IMR-90 (cell line): Measurements from ENCODE around the gene PTN. TPM values are rescaled to one million over a fixed set of nuclear protein-coding genes. Genes with fewer than 3 reads are reported as not detected.

Experiments used
- ATAC-seq: fragments of 200-7000 bp; cut with Tn5 transposase; 2 replicates; pipeline ENCODE4 v1.9.1; 2020; ENCODE audit warnings: low read depth, mild to moderate bottlenecking, moderate library complexity
- BruUV-seq: library from RNA; stranded (reverse); fragments of 400-500 nt; replicated peaks from 2 replicates; lab custom pipeline; 2021; lab: Mats Ljungman, UMichigan
- CTCF ChIA-PET: fragments of 300-600 bp; formaldehyde crosslinking; extraction: SDS; loops from one replicate; lab custom pipeline; 2021; ENCODE audit warnings: antibody characterized with exemption; lab: Yijun Ruan, JAX
- POLR2A ChIA-PET: fragments of 300-600 bp; sonication (Branson Sonifier 250); formaldehyde crosslinking; loops from one replicate; lab custom pipeline; 2022; ENCODE audit warnings: antibody characterized with exemption; ENCODE audit not compliant: unreplicated experiment; lab: Charles Lee
- DNase-seq: peaks from one replicate; pipeline ENCODE4 v3.0.0; 2013
- H2AFZ ChIP-seq: replicated peaks from 2 replicates; pipeline ENCODE3; 2013; ENCODE audit warnings: low read length, mild to moderate bottlenecking; ENCODE audit not compliant: poor library complexity
- H2AK5ac ChIP-seq: 2 replicates; pipeline ENCODE4 v1.6.1; 2013; ENCODE audit warnings: low read depth, low read length, inconsistent platforms
- H2AK9ac ChIP-seq: replicated peaks from 2 replicates; pipeline ENCODE3; 2013; ENCODE audit warnings: mild to moderate bottlenecking, low read depth, low read length, moderate library complexity; ENCODE audit not compliant: poor library complexity
- H2BK120ac ChIP-seq: 2 replicates; pipeline ENCODE4 v1.6.1; 2013; ENCODE audit warnings: low read depth, low read length, inconsistent platforms
- H2BK15ac ChIP-seq: 3 replicates; pipeline ENCODE4 v1.6.1; 2013; ENCODE audit warnings: low read depth, low read length, inconsistent platforms
- H2BK20ac ChIP-seq: 2 replicates; pipeline ENCODE4 v1.6.1; 2013; ENCODE audit warnings: low read depth, mild to moderate bottlenecking, inconsistent platforms, low read length, moderate library complexity
- H2BK5ac ChIP-seq: 2 replicates; pipeline ENCODE4 v1.6.1; 2013; ENCODE audit warnings: mild to moderate bottlenecking, low read depth, low read length, inconsistent platforms; ENCODE audit not compliant: poor library complexity, severe bottlenecking
- H3K14ac ChIP-seq: replicated peaks from 2 replicates; pipeline ENCODE4 v1.6.1; 2013; ENCODE audit warnings: low read depth, low read length, inconsistent platforms
- H3K18ac ChIP-seq: 2 replicates; pipeline ENCODE4 v1.6.1; 2013; ENCODE audit warnings: low read depth, low read length, control low read depth
- H3K23ac ChIP-seq: 2 replicates; pipeline ENCODE4 v1.6.1; 2013; ENCODE audit warnings: low read depth, low read length, inconsistent platforms
- H3K27ac ChIP-seq: 2 replicates; pipeline ENCODE4 v1.5.1; 2013; ENCODE audit warnings: mild to moderate bottlenecking, control low read depth, low read length; ENCODE audit not compliant: insufficient read depth
- H3K27me3 ChIP-seq: 2 replicates; pipeline ENCODE4 v1.6.1; 2013; ENCODE audit warnings: low read length; ENCODE audit not compliant: control insufficient read depth, insufficient read depth
- H3K36me3 ChIP-seq: 2 replicates; pipeline ENCODE4 v1.6.1; 2013; ENCODE audit warnings: low read length, mixed read lengths; ENCODE audit not compliant: control insufficient read depth, insufficient read depth
- H3K4ac ChIP-seq: 2 replicates; pipeline ENCODE4 v1.6.1; 2013; ENCODE audit warnings: low read depth, low read length, inconsistent platforms
- H3K4me1 ChIP-seq: 2 replicates; pipeline ENCODE4 v1.6.1; 2013; ENCODE audit warnings: low read length, mixed read lengths; ENCODE audit not compliant: control insufficient read depth, insufficient read depth
- H3K4me2 ChIP-seq: 2 replicates; pipeline ENCODE4 v1.6.1; 2013; ENCODE audit warnings: low read depth, mild to moderate bottlenecking, control low read depth, low read length, moderate library complexity
- H3K4me3 ChIP-seq: 2 replicates; pipeline ENCODE4 v1.5.1; 2013; ENCODE audit warnings: low read depth, mild to moderate bottlenecking, control low read depth, low read length, moderate library complexity; ENCODE audit not compliant: insufficient read depth
- H3K56ac ChIP-seq: 2 replicates; pipeline ENCODE4 v1.6.1; 2013; ENCODE audit warnings: low read length, inconsistent platforms; ENCODE audit not compliant: insufficient read depth; ENCODE audit errors: extremely low read depth
- H3K79me1 ChIP-seq, 2 experiments: 2 replicates each; pipeline ENCODE4 v1.6.1; 2013; ENCODE audit warnings: low read length in 2 of 2, inconsistent platforms in 1 of 2, low read depth in 1 of 2
- H3K9ac ChIP-seq: 2 replicates; pipeline ENCODE4 v1.6.1; 2013; ENCODE audit warnings: low read depth, low read length, control low read depth
- H3K9me1 ChIP-seq: 2 replicates; pipeline ENCODE4 v1.6.1; 2013; ENCODE audit warnings: low read length, inconsistent platforms; ENCODE audit not compliant: insufficient read depth
- H3K9me3 ChIP-seq: 2 replicates; pipeline ENCODE4 v1.6.1; 2013; ENCODE audit warnings: low read length; ENCODE audit not compliant: control insufficient read depth, insufficient read depth
- H4K20me1 ChIP-seq: 2 replicates; pipeline ENCODE4 v1.6.1; 2013; ENCODE audit warnings: low read length, inconsistent platforms; ENCODE audit not compliant: insufficient read depth
- H4K5ac ChIP-seq: 2 replicates; pipeline ENCODE4 v1.6.1; 2013; ENCODE audit warnings: mild to moderate bottlenecking, low read depth, low read length, control low read depth
- H4K8ac ChIP-seq, 2 experiments: 2 replicates each; pipeline ENCODE4 v1.6.1; 2013; ENCODE audit warnings: low read depth in 2 of 2, low read length in 2 of 2, control low read depth in 1 of 2, inconsistent platforms in 1 of 2
- H4K91ac ChIP-seq: 2 replicates; pipeline ENCODE4 v1.6.1; 2013; ENCODE audit warnings: low read depth, low read length, inconsistent platforms; ENCODE audit not compliant: insufficient read depth
- ELK1 ChIP-seq: fragments of 150-350 bp; IDR thresholded peaks from 2 replicates; pipeline ENCODE4 v1.6.1; 2016; ENCODE audit warnings: low read depth, mild to moderate bottlenecking, low read length, moderate library complexity, borderline replicate concordance
- FOS ChIP-seq: fragments of 150-350 bp; IDR thresholded peaks from 2 replicates; pipeline ENCODE4 v1.6.1; 2016; ENCODE audit warnings: low read depth, low read length
- NFE2L2 ChIP-seq: fragments of 150-350 bp; IDR thresholded peaks from 2 replicates; pipeline ENCODE4 v1.6.1; 2016; ENCODE audit warnings: low read depth, mild to moderate bottlenecking, low read length
- WGBS, 2 experiments: methylation state at CpG; one replicate each; pipeline versions ENCODE4 v1.1.5 to v1.1.7; 2013; ENCODE audit warnings: missing lambda C conversion rate in 2 of 2; ENCODE audit not compliant: insufficient read length in 1 of 2; ENCODE audit errors: extremely low coverage in 2 of 2; 5-methylcytosine and 5-hydroxymethylcytosine counted together
- dilution Hi-C: fragments of 300-500 bp; cut with HindIII; formaldehyde crosslinking; loops from one replicate; pipeline ENCODE4 v1.14.3; 2018; ENCODE audit warnings: low sequenced_read_pairs; ENCODE audit not compliant: unreplicated experiment
- in situ Hi-C: fragments of 300-500 bp; cut with MboI; formaldehyde crosslinking; loops from 3 replicates; pipeline ENCODE4 v1.14.3; 2019; ENCODE audit warnings: low sequenced_read_pairs, inconsistent platforms, mixed read lengths
- intact Hi-C: fragments of 100-400 bp; cut with micrococcal nuclease; formaldehyde crosslinking; loops from 2 replicates; pipeline ENCODE4 v1.10.0; 2022
- polyA plus RNA-seq, 3 experiments: library from polyadenylated mRNA; depleted of rRNA; stranded (reverse); fragments of >200 nt; gene quantifications; 2 replicates each; pipeline ENCODE4 v1.2.3, GENCODE V29; 2012; ENCODE audit warnings: low replicate concordance in 1 of 3
- total RNA-seq: library from RNA; depleted of rRNA; stranded (reverse); fragments of >200 nt; gene quantifications from 2 replicates; pipeline ENCODE4 v1.2.3, GENCODE V29; 2012

The PTN gene
- total and polyA plus RNA-seq, 2 of the 4 experiments (the other 2 are of a cell fraction) = 61.7 to 186 TPM

GRCh38 chr7:137328373-137329120 lies 15.0 kb downstream of the PTN start:
- ChIA-PET POLR2A (no interaction called here), CTCF (interaction anchor here (1.0 to 1.4 kb wide), 3 partner anchors 8 to 32 kb away, joined by 3 read pairs; no protein-coding TSS in a partner anchor)
- ATAC-seq = peak; percentile 66
- no peak overlapping the region for H3K4me2 ChIP-seq
- no peak overlapping the region for H2BK20ac ChIP-seq
- H3K23ac ChIP-seq = peak overlapping the region; percentile 77
- peak overlapping the region in 1 of 2 experiments; percentile 32; a peak in 1 of 4 replicates for H4K8ac ChIP-seq
- H3K4ac ChIP-seq = peak overlapping the region; percentile 45; the same call in 1 of the 2 replicates
- 0 out of 2 replicates have a peak overlapping the region, but pooled peaks have one; percentile 50 for H2AK5ac ChIP-seq
- 0 out of 2 replicates have a peak overlapping the region, but pooled peaks have one; percentile 19 for H4K91ac ChIP-seq
- H2AFZ ChIP-seq = no peak overlapping the region
- H3K4me1 ChIP-seq = peaks cover 10% of the 10 kb centered on the region
- H2BK120ac ChIP-seq = peak overlapping the region; percentile 33; the same call in 1 of the 2 replicates
- dilution Hi-C loops = no loop called here
- BruUV-seq = no TSS peak
- WGBS, 2 experiments = no CpG with 5 or more reads among the region's 5 CpGs
- H4K20me1 ChIP-seq = no peaks in the 10 kb centered on the region
- H3K9me3 ChIP-seq = no peaks in the 10 kb centered on the region
- in situ Hi-C loops = no loop called here
- peaks cover 6% of the 10 kb centered on the region; the same call in 1 of the 2 replicates for H3K9me1 ChIP-seq
- TF ChIP-seq NFE2L2 (no peak), FOS (no peak), ELK1 (no peak)
- DNase-seq = peak; percentile 53
- H3K14ac ChIP-seq = no peak overlapping the region
- no peaks in the 10 kb centered on the region for H3K27me3 ChIP-seq
- H2BK15ac ChIP-seq = no peak overlapping the region; the same call in 2 of the 3 replicates
- peaks cover 5 to 50% of the 10 kb centered on the region in 2 experiments; a peak in 3 of 4 replicates for H3K79me1 ChIP-seq
- peak overlapping the region; percentile 63; the same call in 1 of the 2 replicates for H3K18ac ChIP-seq
- no peaks in the 10 kb centered on the region for H3K36me3 ChIP-seq
- H2AK9ac ChIP-seq = no peak overlapping the region
- H2BK5ac ChIP-seq = no peak overlapping the region
- H3K9ac ChIP-seq = no peak overlapping the region
- no peak overlapping the region for H3K4me3 ChIP-seq
- no peak overlapping the region for H3K56ac ChIP-seq
- intact Hi-C loops = no loop called here
- H3K27ac ChIP-seq = no peak overlapping the region
- no peak overlapping the region for H4K5ac ChIP-seq
